ENCODE data around the gene AQP10.

The AQP10 gene

DNA sequence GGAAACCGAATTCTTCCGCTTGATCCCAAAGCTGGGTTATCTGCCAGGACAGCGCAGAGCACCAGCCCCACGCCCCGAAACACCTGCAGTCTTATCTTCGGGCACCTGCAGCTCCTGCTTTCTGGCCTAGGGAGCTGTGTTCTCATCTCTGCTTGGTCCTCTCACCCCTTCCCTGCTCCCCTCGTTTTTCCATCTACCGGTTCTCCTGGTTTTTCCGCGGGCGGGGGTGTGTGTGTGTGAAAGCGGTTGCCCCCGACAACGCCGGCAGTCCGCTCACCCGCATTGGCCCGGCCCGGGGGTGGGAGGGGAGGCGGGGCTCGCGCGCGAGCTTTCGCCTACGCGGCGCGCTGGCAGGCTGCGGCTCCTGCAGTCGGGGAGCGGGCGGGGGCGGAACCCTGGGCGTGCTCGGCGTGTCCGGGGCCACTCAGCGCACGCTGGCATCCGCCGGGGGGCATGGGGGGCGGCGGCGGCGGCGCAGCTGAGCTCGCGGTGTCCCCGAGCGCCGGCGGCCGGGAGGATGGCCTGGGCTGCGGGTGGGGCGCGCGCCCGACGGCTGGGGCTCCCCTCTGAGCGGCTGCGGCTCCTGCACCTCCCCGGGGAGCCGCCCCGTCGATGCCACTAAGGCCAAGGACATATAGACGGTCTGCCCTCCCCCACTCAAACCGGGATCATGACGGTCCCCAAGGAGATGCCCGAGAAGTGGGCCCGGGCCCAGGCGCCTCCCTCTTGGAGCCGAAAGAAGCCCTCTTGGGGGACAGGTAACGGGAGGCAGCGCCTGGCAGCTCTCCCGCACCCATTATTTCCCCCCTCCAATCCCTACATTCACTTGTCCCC lies 7.6 kb downstream of the AQP10 start:
- Histone ChIP-seq H3K36me3 (ENCODE audit: insufficient read depth, low read length) (peaks cover 10% of the 10 kb centered on the region; the same call in 1 of the 2 replicates), H3K9ac (ENCODE audit: low read depth, low read length, poor library complexity, severe bottlenecking) (peak overlapping the region; percentile 60), H3K27me3 (ENCODE audit: insufficient read depth, low read length, poor library complexity, severe bottlenecking) (no peaks in the 10 kb centered on the region), H3K9me3 (ENCODE audit: insufficient read depth, low read depth, low read length) (no peaks in the 10 kb centered on the region), H3K4me3 (ENCODE audit: low read length, poor library complexity, severe bottlenecking) (peak overlapping the region; percentile 92), H3F3A (ENCODE audit: low read depth) (no peaks in the 10 kb centered on the region), H3K9me2 (replicated peaks; ENCODE audit: low read depth, low read length) (no peaks in the 10 kb centered on the region), H3K4me2 (ENCODE audit: low read depth, low read length, poor library complexity, severe bottlenecking) (peak overlapping the region; percentile 95), H3K4me1 (ENCODE audit: insufficient read depth, low read length, poor library complexity, severe bottlenecking) (peaks cover 47% of the 10 kb centered on the region), H4K20me1 (ENCODE audit: insufficient read depth, low read length, poor library complexity, severe bottlenecking) (peaks cover 19% of the 10 kb centered on the region), H2AFZ (ENCODE audit: low read length) (no peak overlapping the region), H3K79me2 (ENCODE audit: insufficient read depth, low read length) (peaks cover 34% of the 10 kb centered on the region)
- TF ChIP-seq, protein P1, sequence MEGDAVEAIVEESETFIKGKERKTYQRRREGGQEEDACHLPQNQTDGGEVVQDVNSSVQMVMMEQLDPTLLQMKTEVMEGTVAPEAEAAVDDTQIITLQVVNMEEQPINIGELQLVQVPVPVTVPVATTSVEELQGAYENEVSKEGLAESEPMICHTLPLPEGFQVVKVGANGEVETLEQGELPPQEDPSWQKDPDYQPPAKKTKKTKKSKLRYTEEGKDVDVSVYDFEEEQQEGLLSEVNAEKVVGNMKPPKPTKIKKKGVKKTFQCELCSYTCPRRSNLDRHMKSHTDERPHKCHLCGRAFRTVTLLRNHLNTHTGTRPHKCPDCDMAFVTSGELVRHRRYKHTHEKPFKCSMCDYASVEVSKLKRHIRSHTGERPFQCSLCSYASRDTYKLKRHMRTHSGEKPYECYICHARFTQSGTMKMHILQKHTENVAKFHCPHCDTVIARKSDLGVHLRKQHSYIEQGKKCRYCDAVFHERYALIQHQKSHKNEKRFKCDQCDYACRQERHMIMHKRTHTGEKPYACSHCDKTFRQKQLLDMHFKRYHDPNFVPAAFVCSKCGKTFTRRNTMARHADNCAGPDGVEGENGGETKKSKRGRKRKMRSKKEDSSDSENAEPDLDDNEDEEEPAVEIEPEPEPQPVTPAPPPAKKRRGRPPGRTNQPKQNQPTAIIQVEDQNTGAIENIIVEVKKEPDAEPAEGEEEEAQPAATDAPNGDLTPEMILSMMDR (conservative IDR thresholded peaks at IDR 0.05; ENCODE audit: low read length), result no peak
- TF ChIP-seq EZH2phosphoT487 (IDR thresholded peaks at IDR 0.05; ENCODE audit: borderline replicate concordance), result no peak

- no peak for TF ChIP-seq EZH2phosphoT487 (IDR thresholded peaks at IDR 0.05; ENCODE audit: borderline replicate concordance)
- TF ChIP-seq, protein P1 (conservative IDR thresholded peaks at IDR 0.05; ENCODE audit: low read length), result peak; percentile 69
- H3K4me3 ChIP-seq (ENCODE audit: low read length, poor library complexity, severe bottlenecking), result peak overlapping the region; percentile 92
- H3K4me1 ChIP-seq (ENCODE audit: insufficient read depth, low read length, poor library complexity, severe bottlenecking), result peaks cover 47% of the 10 kb centered on the region
- H3K27me3 ChIP-seq (ENCODE audit: insufficient read depth, low read length, poor library complexity, severe bottlenecking), result no peaks in the 10 kb centered on the region
- peaks cover 19% of the 10 kb centered on the region for H4K20me1 ChIP-seq (ENCODE audit: insufficient read depth, low read length, poor library complexity, severe bottlenecking)
- H3K9ac ChIP-seq (ENCODE audit: low read depth, low read length, poor library complexity, severe bottlenecking), result peak overlapping the region; percentile 51
- H3K4me2 ChIP-seq (ENCODE audit: low read depth, low read length, poor library complexity, severe bottlenecking), result peak overlapping the region; percentile 95
- no peaks in the 10 kb centered on the region for H3K9me2 ChIP-seq (replicated peaks; ENCODE audit: low read depth, low read length)
- no peaks in the 10 kb centered on the region for H3K9me3 ChIP-seq (ENCODE audit: insufficient read depth, low read depth, low read length)
- no peaks in the 10 kb centered on the region for H3F3A ChIP-seq (ENCODE audit: low read depth)
- peaks cover 34% of the 10 kb centered on the region for H3K79me2 ChIP-seq (ENCODE audit: insufficient read depth, low read length)
- H2AFZ ChIP-seq (ENCODE audit: low read length), result no peak overlapping the region
- H3K36me3 ChIP-seq (ENCODE audit: insufficient read depth, low read length), result peaks cover 15% of the 10 kb centered on the region; the same call in 1 of the 2 replicates
Measured at GRCh38 chr1:154329152-154329521, 8.2 kb downstream of the AQP10 start.

DNA sequence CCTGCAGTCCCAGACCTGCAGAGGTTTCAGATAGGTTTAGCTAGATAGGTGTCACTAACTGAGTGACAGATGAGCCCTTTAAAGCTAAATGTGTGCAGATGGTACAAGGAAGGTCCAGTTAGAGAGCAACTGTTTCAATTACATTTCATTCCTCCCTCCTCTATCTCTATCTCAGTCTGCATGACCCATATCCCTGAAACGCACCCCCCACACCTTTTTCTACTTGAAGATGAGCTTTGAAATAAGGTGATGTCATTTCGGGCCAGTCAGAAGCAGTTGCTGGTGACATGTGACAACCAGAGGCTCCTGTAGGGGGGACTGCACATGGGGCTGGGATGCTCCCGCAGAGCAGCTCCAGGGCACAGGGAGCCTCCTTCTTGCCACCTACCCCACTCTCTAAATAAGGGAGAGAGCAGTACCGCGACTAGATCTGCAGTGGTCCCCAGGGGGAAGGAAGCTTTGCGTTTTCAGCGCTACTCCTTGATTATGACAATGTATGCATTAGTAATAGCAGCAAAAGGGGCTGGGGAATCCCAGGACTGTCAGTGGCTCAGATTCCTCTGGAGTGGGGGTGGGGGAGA lies 8.7 kb downstream of the AQP10 start:
- Histone ChIP-seq H3K4me3 (ENCODE audit: low read length, poor library complexity, severe bottlenecking) (peak overlapping the region; percentile 92), H3K9me3 (ENCODE audit: insufficient read depth, low read depth, low read length) (no peaks in the 10 kb centered on the region), H3K27me3 (ENCODE audit: insufficient read depth, low read length, poor library complexity, severe bottlenecking) (no peaks in the 10 kb centered on the region)

More for the DNA sequence above, 8.7 kb downstream of the AQP10 start:
- Histone ChIP-seq H3K4me1 (ENCODE audit: insufficient read depth, low read length, poor library complexity, severe bottlenecking) (peaks cover 46% of the 10 kb centered on the region), H2AFZ (ENCODE audit: low read length) (no peak overlapping the region), H3K36me3 (ENCODE audit: insufficient read depth, low read length) (peaks cover 18% of the 10 kb centered on the region; the same call in 1 of the 2 replicates), H3K9me2 (replicated peaks; ENCODE audit: low read depth, low read length) (no peaks in the 10 kb centered on the region), H3K9ac (ENCODE audit: low read depth, low read length, poor library complexity, severe bottlenecking) (no peak overlapping the region), H4K20me1 (ENCODE audit: insufficient read depth, low read length, poor library complexity, severe bottlenecking) (peaks cover 19% of the 10 kb centered on the region), H3K4me2 (ENCODE audit: low read depth, low read length, poor library complexity, severe bottlenecking) (peak overlapping the region; percentile 95), H3K79me2 (ENCODE audit: insufficient read depth, low read length) (peaks cover 34% of the 10 kb centered on the region), H3F3A (ENCODE audit: low read depth) (no peaks in the 10 kb centered on the region)
- TF ChIP-seq EZH2phosphoT487 (IDR thresholded peaks at IDR 0.05; ENCODE audit: borderline replicate concordance), result no peak
- TF ChIP-seq, protein P1 (conservative IDR thresholded peaks at IDR 0.05; ENCODE audit: low read length), result no peak
